Lower leg skin (tissue), 3 donors: Measurements from ENCODE around the gene DPM1.

ENCODE experiments used
- CTCF ChIP-seq, 3 donors: fragments of 450-650 bp; IDR thresholded peaks; one replicate each; pipeline ENCODE4 v1.5.1; 2016; ENCODE audit warnings: antibody characterized with exemption in 3 of 3, mild to moderate bottlenecking in 3 of 3, moderate library complexity in 2 of 3
- POLR2A ChIP-seq, 2 donors: fragments of 450-650 bp; IDR thresholded peaks; one replicate each; pipeline ENCODE4 v1.6.1; 2016 to 2017; ENCODE audit warnings: antibody characterized with exemption in 2 of 2, mild to moderate bottlenecking in 1 of 2, moderate library complexity in 1 of 2

GRCh38 chr20:50993876-50994275 lies 35.5 kb upstream of the DPM1 start:
- no peak for TF ChIP-seq CTCF (IDR thresholded peaks at IDR 0.05)
- no peak for TF ChIP-seq POLR2A (IDR thresholded peaks at IDR 0.05)
